HL-60 (cell line): ENCODE data around the gene AFDN.
"Not testable (repeated sequence)": the region's sequence is repeated elsewhere in the genome, so short reads cannot be mapped to it uniquely, and the experiment has no call there.

ENCODE experiments used
- DNase-seq, 2 experiments: peaks; one replicate each; pipeline ENCODE4 v3.0.0-alpha.2; 2010 to 2020; ENCODE audit warnings: low read depth in 1 of 2, low spot score in 1 of 2
- H3K27ac ChIP-seq: fragments of 250-450 bp; sonication (Bioruptor Pico); replicated peaks from 2 replicates; pipeline ENCODE4 v1.5.1; 2020; ENCODE audit warnings: mild to moderate bottlenecking, moderate library complexity
- H3K27me3 ChIP-seq: fragments of 250-450 bp; sonication (Bioruptor Pico); 2 replicates; pipeline ENCODE4 v1.5.1; 2021; ENCODE audit warnings: mild to moderate bottlenecking, moderate library complexity; ENCODE audit not compliant: insufficient read depth, poor library complexity, severe bottlenecking
- H3K4me3 ChIP-seq: replicated peaks from 2 replicates; pipeline ENCODE4 v1.5.1; 2011; ENCODE audit warnings: mild to moderate bottlenecking, control low read depth, low read length; ENCODE audit not compliant: insufficient read depth
- GABPA ChIP-seq: IDR thresholded peaks from 2 replicates; pipeline ENCODE4 v1.6.1; 2012; ENCODE audit warnings: low read depth
- POLR2AphosphoS5 ChIP-seq: IDR thresholded peaks from 2 replicates; pipeline ENCODE4 v1.6.1; 2012; ENCODE audit warnings: low read depth
- REST ChIP-seq: IDR thresholded peaks from 2 replicates; pipeline ENCODE4 v1.6.1; 2012; ENCODE audit warnings: low read depth; ENCODE audit not compliant: insufficient replicate concordance
- SPI1 ChIP-seq: IDR thresholded peaks from 2 replicates; pipeline ENCODE4 v1.6.1; 2012; ENCODE audit warnings: low read depth, mild to moderate bottlenecking, borderline replicate concordance
- TF ChIP-seq, protein P1 (sequence below): IDR thresholded peaks from one replicate; pipeline ENCODE4 v1.5.1; 2011; ENCODE audit warnings: low read length, control low read depth, inconsistent platforms; ENCODE audit not compliant: insufficient read depth

AFDN gene

GRCh38 chr6:168001029-168001332 lies 174.3 kb downstream of the AFDN start:
- Histone ChIP-seq H3K27ac (no peak overlapping the region), H3K27me3 (no peaks in the 10 kb centered on the region), H3K4me3 (no peak overlapping the region)
- TF ChIP-seq GABPA: no peak
- TF ChIP-seq REST: no peak
- no peak for TF ChIP-seq POLR2AphosphoS5
- no peak for TF ChIP-seq SPI1
- TF ChIP-seq, protein P1, sequence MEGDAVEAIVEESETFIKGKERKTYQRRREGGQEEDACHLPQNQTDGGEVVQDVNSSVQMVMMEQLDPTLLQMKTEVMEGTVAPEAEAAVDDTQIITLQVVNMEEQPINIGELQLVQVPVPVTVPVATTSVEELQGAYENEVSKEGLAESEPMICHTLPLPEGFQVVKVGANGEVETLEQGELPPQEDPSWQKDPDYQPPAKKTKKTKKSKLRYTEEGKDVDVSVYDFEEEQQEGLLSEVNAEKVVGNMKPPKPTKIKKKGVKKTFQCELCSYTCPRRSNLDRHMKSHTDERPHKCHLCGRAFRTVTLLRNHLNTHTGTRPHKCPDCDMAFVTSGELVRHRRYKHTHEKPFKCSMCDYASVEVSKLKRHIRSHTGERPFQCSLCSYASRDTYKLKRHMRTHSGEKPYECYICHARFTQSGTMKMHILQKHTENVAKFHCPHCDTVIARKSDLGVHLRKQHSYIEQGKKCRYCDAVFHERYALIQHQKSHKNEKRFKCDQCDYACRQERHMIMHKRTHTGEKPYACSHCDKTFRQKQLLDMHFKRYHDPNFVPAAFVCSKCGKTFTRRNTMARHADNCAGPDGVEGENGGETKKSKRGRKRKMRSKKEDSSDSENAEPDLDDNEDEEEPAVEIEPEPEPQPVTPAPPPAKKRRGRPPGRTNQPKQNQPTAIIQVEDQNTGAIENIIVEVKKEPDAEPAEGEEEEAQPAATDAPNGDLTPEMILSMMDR: no peak
- DNase-seq: no peak

DNA sequence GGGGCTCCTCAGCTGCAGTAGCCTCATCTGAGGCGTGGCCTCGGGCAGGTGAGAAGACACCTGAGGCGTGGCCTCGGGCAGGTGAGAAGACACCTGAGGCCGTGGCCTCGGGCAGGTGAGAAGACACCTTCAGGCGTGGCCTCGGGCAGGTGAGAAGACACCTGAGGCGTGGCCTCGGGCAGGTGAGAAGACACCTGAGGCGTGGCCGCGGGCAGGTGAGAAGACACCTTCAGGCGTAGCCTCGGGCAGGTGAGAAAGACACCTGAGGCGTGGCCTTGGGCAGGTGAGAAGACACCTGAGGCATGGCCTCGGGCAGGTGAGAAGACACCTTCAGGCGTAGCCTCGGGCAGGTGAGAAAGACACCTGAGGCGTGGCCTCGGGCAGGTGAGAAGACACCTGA lies 174.8 kb downstream of the AFDN start:
- not testable (repeated sequence) for DNase-seq, H3K27ac ChIP-seq, H3K4me3 ChIP-seq, H3K27me3 ChIP-seq

GRCh38 chr6:168002804-168003203 lies 176.1 kb downstream of the AFDN start:
- TF ChIP-seq, protein P1: no peak
- TF ChIP-seq REST: no peak
- TF ChIP-seq POLR2AphosphoS5: no peak
- no peak for TF ChIP-seq GABPA
- no peak for TF ChIP-seq SPI1
- no peak overlapping the region for H3K27ac ChIP-seq
- no peak overlapping the region for H3K4me3 ChIP-seq
- H3K27me3 ChIP-seq: no peaks in the 10 kb centered on the region
- no peak for DNase-seq

DNA sequence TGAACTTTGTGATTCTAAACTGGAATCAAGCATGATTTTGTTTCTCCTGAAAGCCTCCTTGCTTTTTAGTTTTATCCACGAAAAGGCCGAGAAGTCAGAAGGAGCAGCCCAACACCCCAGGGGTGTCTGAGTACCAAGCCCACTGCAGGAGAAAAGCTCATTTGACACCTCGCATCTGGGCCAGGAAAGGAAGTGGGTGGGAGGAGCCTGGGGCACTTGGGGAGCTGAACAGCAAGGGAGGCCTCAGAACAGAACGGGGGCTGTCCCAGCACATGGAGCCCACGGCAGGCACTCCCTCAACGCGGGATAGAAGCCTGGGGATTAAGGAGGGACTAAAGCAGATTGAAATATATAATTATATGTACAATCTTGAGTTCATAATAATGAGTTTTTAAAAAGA lies 177.3 kb downstream of the AFDN start:
- H3K4me3 ChIP-seq: no peak overlapping the region
- no peaks in the 10 kb centered on the region for H3K27me3 ChIP-seq
- no peak for DNase-seq
- no peak for TF ChIP-seq REST
- no peak for TF ChIP-seq POLR2AphosphoS5
- TF ChIP-seq, protein P1: no peak
- TF ChIP-seq GABPA: no peak
- TF ChIP-seq SPI1: no peak
- H3K27ac ChIP-seq: no peak overlapping the region
